H1 (cell line): Measurements from ENCODE around the gene AFF1. TPM values are rescaled to one million over a fixed set of nuclear protein-coding genes. Genes with fewer than 3 reads are reported as not detected.

Experiments
- CTCF ChIA-PET: fragments of 300-600 bp; sonication (Branson Sonifier 250); formaldehyde crosslinking; loops from one replicate; lab custom pipeline; 2021; ENCODE audit not compliant: partially characterized antibody; lab: Charles Lee
- POLR2A ChIA-PET: fragments of 300-600 bp; sonication (Branson Sonifier 250); formaldehyde crosslinking; loops from one replicate; lab custom pipeline; 2021; ENCODE audit warnings: inconsistent platforms; ENCODE audit not compliant: partially characterized antibody; lab: Charles Lee
- DNase-seq, 2 experiments: peaks; one replicate each; pipeline versions ENCODE4 v3.0.0 to v3.0.0-alpha.2; 2010 to 2022; ENCODE audit warnings: low spot score in 2 of 2, low read depth in 1 of 2, mixed read lengths in 1 of 2
- FAIRE-seq: peaks from 2 replicates; lab custom pipeline; 2011; peaks lifted over from hg19 to GRCh38; lab: Jason Lieb, UNC
- H2AFZ ChIP-seq: 2 replicates; pipeline ENCODE4 v1.8.1; 2012; ENCODE audit warnings: low read length, inconsistent platforms
- H2AK5ac ChIP-seq: 2 replicates; pipeline ENCODE4 v1.6.1; 2013; ENCODE audit warnings: low read depth, low read length
- H2BK120ac ChIP-seq: replicated peaks from 2 replicates; pipeline ENCODE3; 2013; ENCODE audit warnings: low read depth, low read length, inconsistent platforms
- H2BK12ac ChIP-seq: 2 replicates; pipeline ENCODE4 v1.6.1; 2013; ENCODE audit warnings: low read depth, low read length
- H2BK15ac ChIP-seq: 2 replicates; pipeline ENCODE4 v1.6.1; 2013; ENCODE audit warnings: low read length
- H2BK20ac ChIP-seq: 2 replicates; pipeline ENCODE4 v1.6.1; 2013; ENCODE audit warnings: low read length
- H2BK5ac ChIP-seq: 2 replicates; pipeline ENCODE4 v1.6.1; 2013; ENCODE audit warnings: low read depth, low read length
- H3K14ac ChIP-seq: 2 replicates; pipeline ENCODE4 v1.6.1; 2013; ENCODE audit warnings: inconsistent platforms; ENCODE audit not compliant: insufficient read length
- H3K18ac ChIP-seq: 2 replicates; pipeline ENCODE4 v1.6.1; 2013; ENCODE audit warnings: low read length; ENCODE audit errors: extremely low read depth
- H3K23ac ChIP-seq: 2 replicates; pipeline ENCODE4 v1.6.1; 2013; ENCODE audit warnings: inconsistent platforms; ENCODE audit not compliant: insufficient read length
- H3K23me2 ChIP-seq: 2 replicates; pipeline ENCODE4 v1.6.1; 2013; ENCODE audit warnings: low read depth, low read length
- H3K27ac ChIP-seq: 2 replicates; pipeline ENCODE4 v1.6.1; 2011; ENCODE audit warnings: low read depth, low read length, inconsistent platforms
- H3K27me3 ChIP-seq, 4 experiments: replicated peaks in 1 of 4; 1 replicate in 1 of 4; 2 replicates in 3 of 4; pipeline versions ENCODE4 v1.6.1 to v1.8.1; 2011 to 2013; ENCODE audit warnings: low read length in 3 of 4, mild to moderate bottlenecking in 3 of 4, inconsistent platforms in 2 of 4, mixed read lengths in 2 of 4, moderate library complexity in 1 of 4; ENCODE audit not compliant: control insufficient read depth in 3 of 4, insufficient read depth in 3 of 4; ENCODE audit errors: extremely low read depth in 1 of 4
- H3K36me3 ChIP-seq, 4 experiments: 2 replicates each; pipeline versions ENCODE4 v1.6.1 to v1.8.1; 2011 to 2013; ENCODE audit warnings: mild to moderate bottlenecking in 4 of 4, low read length in 3 of 4, moderate library complexity in 2 of 4, control low read depth in 1 of 4, inconsistent platforms in 1 of 4; ENCODE audit not compliant: insufficient read depth in 4 of 4, control insufficient read depth in 2 of 4
- H3K4ac ChIP-seq: replicated peaks from 2 replicates; pipeline ENCODE3; 2013; ENCODE audit warnings: low read length, low read depth, mixed read lengths, inconsistent platforms; ENCODE audit not compliant: insufficient read length
- H3K4me1 ChIP-seq, 4 experiments: replicated peaks in 1 of 4; 1 replicate in 1 of 4; 2 replicates in 3 of 4; pipeline versions ENCODE4 v1.6.1 to v1.8.1; 2011 to 2013; ENCODE audit warnings: low read length in 3 of 4, inconsistent platforms in 2 of 4, mixed read lengths in 1 of 4; ENCODE audit not compliant: insufficient read depth in 4 of 4, control insufficient read depth in 3 of 4
- H3K4me2 ChIP-seq, 2 experiments: 2 replicates each; pipeline versions ENCODE4 v1.6.1 to v1.8.1; 2011 to 2013; ENCODE audit warnings: low read depth in 2 of 2, low read length in 2 of 2, control low read depth in 1 of 2, inconsistent platforms in 1 of 2, mild to moderate bottlenecking in 1 of 2; ENCODE audit not compliant: insufficient read depth in 1 of 2
- H3K4me3 ChIP-seq, 4 experiments: fragments of 200-600, 300-600 bp in 1 of 4; sonication (generic), shearing (Covaris generic), sonication (Bioruptor Twin) in 1 of 4; 2 replicates each; pipeline versions ENCODE4 v1.5.1 to v1.8.1; 2011 to 2016; ENCODE audit warnings: low read length in 4 of 4, low read depth in 3 of 4, control low read depth in 2 of 4, inconsistent platforms in 2 of 4, mild to moderate bottlenecking in 2 of 4, mixed read lengths in 1 of 4, moderate library complexity in 1 of 4; ENCODE audit not compliant: insufficient read depth in 2 of 4; ENCODE audit errors: extremely low read depth in 1 of 4
- H3K56ac ChIP-seq: replicated peaks from 2 replicates; pipeline ENCODE3; 2013; ENCODE audit warnings: low read depth, mild to moderate bottlenecking, mixed read lengths, low read length, inconsistent platforms; ENCODE audit not compliant: insufficient read length
- H3K79me1 ChIP-seq: 2 replicates; pipeline ENCODE4 v1.6.1; 2013; ENCODE audit warnings: low read depth, low read length, control low read depth
- H3K79me2 ChIP-seq, 2 experiments: 2 replicates each; pipeline versions ENCODE4 v1.6.1 to v1.8.1; 2012 to 2013; ENCODE audit warnings: low read length in 2 of 2, mild to moderate bottlenecking in 2 of 2, inconsistent platforms in 1 of 2; ENCODE audit not compliant: insufficient read depth in 2 of 2, control insufficient read depth in 1 of 2
- H3K9ac ChIP-seq, 4 experiments: replicated peaks in 1 of 4; 1 replicate in 1 of 4; 2 replicates in 3 of 4; pipeline versions ENCODE4 v1.6.1 to v1.8.1; 2011 to 2013; ENCODE audit warnings: low read depth in 3 of 4, low read length in 3 of 4, control low read depth in 2 of 4, mild to moderate bottlenecking in 2 of 4, moderate library complexity in 2 of 4, inconsistent platforms in 1 of 4; ENCODE audit errors: extremely low read depth in 1 of 4
- H3K9me3 ChIP-seq, 2 experiments: 2 replicates each; pipeline versions ENCODE4 v1.6.1 to v1.8.1; 2012 to 2013; ENCODE audit warnings: mild to moderate bottlenecking in 2 of 2, moderate library complexity in 2 of 2, control low read depth in 1 of 2, inconsistent platforms in 1 of 2, low read depth in 1 of 2, low read length in 1 of 2, mixed read lengths in 1 of 2; ENCODE audit not compliant: insufficient read depth in 2 of 2
- H4K20me1 ChIP-seq, 2 experiments: replicated peaks in 1 of 2; 2 replicates each; pipeline versions ENCODE3 to v1.8.1; 2011 to 2013; ENCODE audit warnings: inconsistent platforms in 2 of 2, low read length in 2 of 2, mild to moderate bottlenecking in 1 of 2; ENCODE audit not compliant: insufficient read depth in 2 of 2, control insufficient read depth in 1 of 2
- H4K5ac ChIP-seq: 2 replicates; pipeline ENCODE4 v1.6.1; 2013; ENCODE audit warnings: low read length, low read depth, mixed read lengths, inconsistent platforms; ENCODE audit not compliant: insufficient read length
- H4K8ac ChIP-seq: 2 replicates; pipeline ENCODE4 v1.8.0; 2013; ENCODE audit warnings: mild to moderate bottlenecking, moderate library complexity, low read length, inconsistent platforms; ENCODE audit not compliant: insufficient read depth; ENCODE audit errors: extremely low read depth
- H4K91ac ChIP-seq: replicated peaks from 2 replicates; pipeline ENCODE3; 2013; ENCODE audit warnings: low read length, mixed read lengths, inconsistent platforms; ENCODE audit not compliant: insufficient read length
- ATF3 ChIP-seq: IDR thresholded peaks from 2 replicates; pipeline ENCODE4 v1.6.1; 2011; ENCODE audit warnings: low read depth, mild to moderate bottlenecking, low read length; ENCODE audit not compliant: insufficient read depth
- EGR1 ChIP-seq: IDR thresholded peaks from 2 replicates; pipeline ENCODE4 v1.6.1; 2011; ENCODE audit warnings: low read depth, low read length, borderline replicate concordance
- POLR2AphosphoS5 ChIP-seq: IDR thresholded peaks from 2 replicates; pipeline ENCODE4 v1.6.1; 2011; ENCODE audit warnings: low read depth, low read length
- SIN3A ChIP-seq, 2 experiments: IDR thresholded peaks in 1 of 2; conservative IDR thresholded peaks in 1 of 2; 2 replicates each; pipeline ENCODE4 v1.6.1; 2011 to 2012; ENCODE audit warnings: low read length in 2 of 2, improper control_type of control experiment in 1 of 2, low read depth in 1 of 2, mild to moderate bottlenecking in 1 of 2
- WGBS, 2 experiments: shearing (Covaris generic) in 1 of 2; methylation state at CpG; one replicate each; pipeline versions ENCODE4 v1.1.6 to v1.1.7; 2013 to 2015; ENCODE audit warnings: low lambda C conversion rate in 2 of 2, mixed read lengths in 2 of 2, inconsistent platforms in 1 of 2, low coverage in 1 of 2, missing lambda C conversion rate in 1 of 2; ENCODE audit not compliant: insufficient replicate concordance in 2 of 2, insufficient coverage in 1 of 2, insufficient read length in 1 of 2; ENCODE audit errors: extremely low coverage in 1 of 2, missing lambda C conversion rate in 1 of 2; 5-methylcytosine and 5-hydroxymethylcytosine counted together
- polyA plus RNA-seq, 7 experiments: library from polyadenylated mRNA; depleted of rRNA in 3 of 7; stranded (reverse) in 5 of 7; unstranded in 2 of 7; fragments of >200 nt in 5 of 7; fragments of 200-250 nt in 2 of 7; gene quantifications; 1 replicate in 5 of 7; 2 replicates in 1 of 7; 4 replicates in 1 of 7; pipeline versions ENCODE4 v1.2.1 to v1.2.3, GENCODE V29; 2011 to 2013; ENCODE audit warnings: missing spikeins in 2 of 7, mixed read lengths in 2 of 7
- total RNA-seq: library from RNA; stranded (reverse); fragmentation: NEBNext Ultra II Directional; extraction: Animal tissue kit (Norgen Biotek cat#: 25700); gene quantifications from 2 replicates; pipeline ENCODE4 v1.2.1, GENCODE V29; 2021

Gene AFF1
- total and polyA plus RNA-seq, 2 of the 8 experiments (the other 6 are each of a cell fraction or from before 2014, with no cell fraction given): 14.8 to 85.5 TPM

DNA sequence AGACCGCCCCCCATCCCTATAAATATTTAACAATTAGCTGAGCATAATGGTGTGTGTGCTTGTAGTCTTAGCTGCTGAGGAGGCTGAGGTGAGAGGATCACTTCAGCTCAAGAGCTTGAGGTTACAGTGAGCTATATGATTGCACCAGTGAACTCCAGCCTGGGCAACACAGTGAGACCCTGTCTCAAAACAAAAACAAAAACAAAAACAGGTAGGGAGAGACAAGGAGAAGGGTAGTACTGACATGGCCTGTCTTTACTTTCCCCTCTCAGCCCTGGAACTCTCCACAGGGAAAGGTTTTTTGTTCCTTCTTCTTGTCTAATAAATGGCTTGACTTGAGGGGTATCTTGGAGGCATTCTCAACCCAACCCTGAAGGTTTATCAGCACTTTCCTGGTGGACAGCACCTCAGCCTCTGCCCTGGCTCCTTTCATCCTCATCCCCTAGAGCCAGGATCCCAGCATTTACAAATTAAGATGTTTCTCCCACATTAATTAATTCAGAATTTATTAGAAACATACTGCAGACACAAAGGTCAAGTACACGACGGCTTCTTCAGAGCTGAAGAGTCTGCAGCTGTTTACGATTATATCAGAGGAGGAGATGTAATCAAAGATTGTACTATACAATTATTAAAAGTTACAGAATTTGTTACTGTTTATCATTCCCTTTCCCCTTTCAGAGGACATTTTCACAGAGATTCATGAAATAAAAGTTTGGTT lies 131.8 kb downstream of the AFF1 start:
- Histone ChIP-seq H2AFZ (no peak overlapping the region), H3K36me3 (peaks cover 0 to 6% (median 1%) of the 10 kb centered on the region in 4 experiments; a peak in 2 of 8 replicates), H4K91ac (no peak overlapping the region), H3K27ac (no peak overlapping the region), H2BK15ac (no peak overlapping the region), H3K23ac (no peak overlapping the region), H2AK5ac (no peak overlapping the region), H3K14ac (no peak overlapping the region), H4K8ac (no peak overlapping the region), H4K5ac (no peak overlapping the region), H2BK12ac (no peak overlapping the region), H2BK5ac (no peak overlapping the region), H2BK120ac (no peak overlapping the region), H3K23me2 (no peaks in the 10 kb centered on the region), H3K79me2 (peaks cover 0 to 58% of the 10 kb centered on the region in 2 experiments; a peak in 2 of 4 replicates), H3K4ac (no peak overlapping the region), H3K56ac (no peak overlapping the region), H3K4me3 (no peak overlapping the region), H3K79me1 (peaks cover 5% of the 10 kb centered on the region; the same call in 1 of the 2 replicates), H3K4me2 (no peak overlapping the region), H3K9me3 (no peaks in the 10 kb centered on the region), H2BK20ac (no peak overlapping the region), H3K18ac (no peak overlapping the region), H3K9ac (no peak overlapping the region), H3K4me1 (peaks cover 0 to 9% (median 0%) of the 10 kb centered on the region in 4 experiments; a peak in 3 of 7 replicates), H3K27me3 (no peaks in the 10 kb centered on the region), H4K20me1 (peaks cover 0 to 2% of the 10 kb centered on the region in 2 experiments)
- CTCF ChIA-PET: interaction anchor here (0.9 kb wide), 1 partner anchor 23 kb away, joined by 4 read pairs; no protein-coding TSS in a partner anchor
- DNase-seq (no peak), FAIRE-seq (no peak)
- POLR2A ChIA-PET: no interaction called here
- TF ChIP-seq SIN3A (conservative IDR thresholded peaks at IDR 0.05 in 1 of 2, IDR thresholded peaks at IDR 0.05 in 1 of 2; ENCODE audit: low read depth in 1 of 2, low read length in 2 of 2) (0 out of 4 replicates have a peak, but pooled peaks of 1 of the 2 experiments have one; percentile 46), POLR2AphosphoS5 (no peak), EGR1 (no peak), ATF3 (no peak)
- 96% methylated on average over 4 of the region's 4 CpGs; no CpG with 5 or more reads in 1 of the 2 experiments for WGBS, 2 experiments
